Pericardium fibroblast (primary cell): ENCODE measurements around the gene ALKBH5. TPM values are rescaled to one million over a fixed set of nuclear protein-coding genes. Genes with fewer than 3 reads are reported as not detected.

Experiments
- total RNA-seq: library from RNA; depleted of rRNA; stranded (reverse); fragments of >200 nt; gene quantifications from 2 replicates; pipeline ENCODE4 v1.2.3, GENCODE V29; 2015

The ALKBH5 gene
- 96.2 and 119 TPM in 2 replicates for total RNA-seq

GRCh38 chr17:18183334-18184142, at the start of gene ALKBH5:
Gene ALKBH5, plus strand, starts transcription at chr17:18183828. Its CDS starts 416 bp downstream, at chr17:18184244.

GRCh38 chr17:18225121-18225641, 41.6 kb downstream of the ALKBH5 start, which contains the start of gene LLGL1:
Gene LLGL1, plus strand, starts transcription at chr17:18225635. Its CDS starts 48 bp downstream, at chr17:18225683.

GRCh38 chr17:18258356-18259038, 74.9 kb downstream of the ALKBH5 start, which contains the start of gene FLII:
Gene FLII, minus strand, starts transcription at chr17:18258738. Its CDS starts 48 bp downstream, at chr17:18258690.

Other genes with a start within 250 kb of the ALKBH5 start
- 16.5 and 19.4 TPM in 2 replicates for gene TOM1L2, start 211.4 kb upstream of the ALKBH5 start, total RNA-seq
- gene DRC3, start 211.0 kb upstream of the ALKBH5 start, total RNA-seq = 0.26 and 0.70 TPM in 2 replicates
- gene ATPAF2, start 144.7 kb upstream of the ALKBH5 start, total RNA-seq = 11.8 and 14.0 TPM in 2 replicates
- 8.9 and 10.9 TPM in 2 replicates for gene GID4, start 144.4 kb upstream of the ALKBH5 start, total RNA-seq
- gene DRG2, start 95.9 kb upstream of the ALKBH5 start, total RNA-seq = 37.0 and 44.9 TPM in 2 replicates
- 0.12 and 3.0 TPM in 2 replicates for gene MYO15A, start 75.1 kb upstream of the ALKBH5 start, total RNA-seq
- 46.0 and 49.0 TPM in 2 replicates for gene LLGL1, start 41.8 kb downstream of the ALKBH5 start, total RNA-seq
- 197 and 252 TPM in 2 replicates for gene FLII, start 74.9 kb downstream of the ALKBH5 start, total RNA-seq
- 12.5 and 23.9 TPM in 2 replicates for gene MIEF2, start 76.8 kb downstream of the ALKBH5 start, total RNA-seq
- gene TOP3A, start 131.2 kb downstream of the ALKBH5 start, total RNA-seq = 17.0 and 21.4 TPM in 2 replicates
- gene SMCR8, start 131.5 kb downstream of the ALKBH5 start, total RNA-seq = 10.2 and 11.4 TPM in 2 replicates
- gene SHMT1, start 179.7 kb downstream of the ALKBH5 start, total RNA-seq = 3.6 and 7.9 TPM in 2 replicates
- gene EVPLL, start 193.9 kb downstream of the ALKBH5 start, total RNA-seq = not detected in 2 replicates